GM12864 (cell line): ENCODE measurements around the gene SOX30.

ENCODE experiments used
- DNase-seq: peaks from one replicate; pipeline ENCODE4 v3.0.0-alpha.2; 2011; ENCODE audit warnings: low read depth
- H3K4me3 ChIP-seq: 2 replicates; pipeline ENCODE4 v1.5.1; 2011; ENCODE audit warnings: mild to moderate bottlenecking, low read depth, low read length, control low read depth
- CTCF ChIP-seq: IDR thresholded peaks from 2 replicates; pipeline ENCODE4 v1.5.1; 2011; ENCODE audit warnings: low read depth, mild to moderate bottlenecking, moderate library complexity, low read length, control low read depth, inconsistent platforms; ENCODE audit errors: missing control alignments

Gene SOX30

GRCh38 chr5:157658893-157659292 is 6.7 kb upstream of the SOX30 start:
- DNase-seq = no peak
- TF ChIP-seq CTCF = no peak
- H3K4me3 ChIP-seq = no peak overlapping the region

- DNase-seq = no peak
- no peak for TF ChIP-seq CTCF
Measured at GRCh38 chr5:157657516-157657915, 5.3 kb upstream of the SOX30 start.

GRCh38 chr5:157651623-157652376 is 438 bp downstream of the SOX30 start:
- TF ChIP-seq CTCF = peak; percentile 45
- H3K4me3 ChIP-seq = peak overlapping the region; percentile 34
- DNase-seq = peak; percentile 53

More at GRCh38 chr5:157657516-157657915, 5.3 kb upstream of the SOX30 start:
- H3K4me3 ChIP-seq = no peak overlapping the region

- no peak for DNase-seq
- TF ChIP-seq CTCF = no peak
- H3K4me3 ChIP-seq = no peak overlapping the region
Measured at GRCh38 chr5:157650991-157651611, 1.1 kb downstream of the SOX30 start.

GRCh38 chr5:157649101-157649500 is 3.1 kb downstream of the SOX30 start:
- H3K4me3 ChIP-seq = no peak overlapping the region
- no peak for DNase-seq
- no peak for TF ChIP-seq CTCF

- no peak for TF ChIP-seq CTCF
- no peak for DNase-seq
- no peak overlapping the region for H3K4me3 ChIP-seq
Measured at GRCh38 chr5:157648275-157648990, 3.8 kb downstream of the SOX30 start.
